Activated CD4-positive, CD25-positive, alpha-beta regulatory T cell treated with anti-CD3 and anti-CD28 coated beads, Interleukin-2, amount 50 U/mL, for 72 hours (primary cell): Measurements from ENCODE around the gene INF2.
"Not testable (repeated sequence)": the region's sequence is repeated elsewhere in the genome, so short reads cannot be mapped to it uniquely, and the experiment has no call there.

Experiments
- DNase-seq: peaks from one replicate; pipeline ENCODE4 v3.0.0; 2021

The INF2 gene

GRCh38 chr14:104724407-104724980 lies 35.1 kb downstream of the INF2 start:
- no peak for DNase-seq

GRCh38 chr14:104724981-104725771 lies 35.8 kb downstream of the INF2 start:
- no peak for DNase-seq

- no peak for DNase-seq
Measured at GRCh38 chr14:104725772-104726548, 36.5 kb downstream of the INF2 start.

DNA sequence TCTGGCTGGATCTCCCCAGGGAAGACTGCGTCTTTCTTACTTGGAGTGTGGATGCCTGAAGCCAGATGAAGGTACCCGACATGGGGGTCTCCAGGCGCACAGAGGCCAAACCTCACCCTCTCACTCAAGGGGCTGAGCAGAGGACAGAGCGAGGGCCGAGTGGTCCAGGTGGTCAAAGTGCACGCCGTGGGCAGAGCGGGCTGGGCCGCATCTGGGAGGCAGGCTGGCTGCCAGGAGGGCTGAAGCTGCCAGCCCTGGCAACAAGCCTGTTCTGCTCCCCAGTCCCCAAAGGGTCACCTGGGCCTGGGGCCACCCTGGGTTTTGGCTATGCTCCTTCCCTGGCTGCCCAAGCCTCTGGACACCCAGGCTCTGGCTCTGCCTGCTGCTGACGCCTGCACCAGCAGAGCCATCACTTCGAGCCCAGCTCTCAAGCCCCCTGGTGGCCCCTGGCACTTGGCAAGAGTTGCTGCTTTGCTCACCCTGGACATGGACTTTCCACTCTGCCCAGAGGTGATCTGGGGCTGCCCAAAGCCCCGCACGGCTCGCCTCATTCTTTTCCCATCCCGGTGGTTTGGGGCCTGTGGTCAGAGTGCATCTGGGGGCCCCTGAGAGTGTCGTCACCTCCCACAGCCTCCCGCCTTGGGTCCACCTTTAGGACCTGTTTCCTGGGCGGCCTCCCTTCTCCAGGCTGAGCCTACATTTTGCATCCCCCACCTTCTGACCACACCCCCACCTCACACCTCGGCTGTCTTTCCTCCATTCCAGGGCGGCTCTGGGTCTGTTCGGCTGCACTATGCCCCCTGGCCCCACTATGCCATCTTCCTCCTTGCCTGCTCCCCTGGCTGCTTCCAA lies 37.4 kb downstream of the INF2 start:
- no peak for DNase-seq

DNA sequence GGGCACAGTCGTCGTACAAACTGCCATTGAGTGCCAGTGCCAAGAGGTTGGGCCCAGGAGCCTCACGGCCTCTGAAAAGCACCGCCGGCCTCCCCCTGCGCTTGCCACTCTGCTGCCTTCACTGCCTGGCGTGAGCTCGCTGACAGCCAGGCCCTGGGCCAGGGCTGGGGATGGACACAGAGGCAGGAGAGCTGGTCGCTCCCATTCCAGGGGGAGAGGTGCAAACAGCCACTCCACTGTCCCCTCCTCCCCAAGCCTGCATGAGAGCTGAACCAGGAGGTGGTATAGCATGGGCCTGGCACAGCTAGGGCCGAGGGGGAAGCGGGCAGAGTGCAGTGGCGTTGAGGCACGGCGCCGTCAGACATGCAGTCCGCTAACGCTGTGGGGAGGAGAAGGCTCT lies 39.2 kb downstream of the INF2 start:
- DNase-seq = no peak

GRCh38 chr14:104729176-104729834 lies 39.9 kb downstream of the INF2 start:
- DNase-seq = not testable (repeated sequence)

DNA sequence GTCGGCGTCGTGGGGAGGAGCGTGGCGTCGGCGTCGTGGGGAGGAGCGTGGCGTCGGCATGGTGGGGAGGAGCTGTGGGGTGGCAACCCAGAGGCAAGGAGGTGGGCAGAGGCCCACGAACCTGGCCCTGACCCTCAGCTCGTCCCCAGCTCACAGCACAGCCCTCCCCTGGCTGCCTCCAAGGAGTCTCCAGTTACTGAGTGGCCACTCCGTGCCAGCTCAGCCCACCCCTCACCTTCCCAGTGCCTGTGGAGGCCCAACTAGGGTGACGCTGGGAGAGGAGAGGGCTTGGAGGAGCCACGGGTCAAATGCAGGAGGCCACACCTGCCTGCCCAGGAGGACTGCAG lies 40.4 kb downstream of the INF2 start:
- no peak for DNase-seq

DNA sequence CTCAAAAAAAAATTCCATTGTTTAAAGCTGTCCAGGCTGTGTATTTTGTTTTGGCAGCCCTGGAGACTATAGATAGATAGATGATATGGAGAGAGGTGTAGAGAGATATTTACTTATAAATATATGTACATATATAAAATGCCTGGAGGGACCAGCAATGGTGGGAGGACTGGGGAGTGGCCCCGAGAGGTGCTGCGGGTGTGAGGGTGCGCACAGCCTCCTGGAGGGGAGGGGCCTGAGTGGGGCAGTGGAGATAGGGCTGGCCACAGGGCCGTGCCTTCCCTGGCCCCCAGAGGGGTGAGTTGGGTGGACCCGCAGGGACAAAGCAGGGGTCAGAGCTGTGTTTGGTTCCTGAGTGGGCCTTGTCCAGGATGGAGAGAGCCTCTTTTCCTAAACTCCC lies 41.1 kb downstream of the INF2 start:
- DNase-seq = no peak

GRCh38 chr14:104731320-104732294 lies 42.2 kb downstream of the INF2 start:
- DNase-seq = no peak

DNA sequence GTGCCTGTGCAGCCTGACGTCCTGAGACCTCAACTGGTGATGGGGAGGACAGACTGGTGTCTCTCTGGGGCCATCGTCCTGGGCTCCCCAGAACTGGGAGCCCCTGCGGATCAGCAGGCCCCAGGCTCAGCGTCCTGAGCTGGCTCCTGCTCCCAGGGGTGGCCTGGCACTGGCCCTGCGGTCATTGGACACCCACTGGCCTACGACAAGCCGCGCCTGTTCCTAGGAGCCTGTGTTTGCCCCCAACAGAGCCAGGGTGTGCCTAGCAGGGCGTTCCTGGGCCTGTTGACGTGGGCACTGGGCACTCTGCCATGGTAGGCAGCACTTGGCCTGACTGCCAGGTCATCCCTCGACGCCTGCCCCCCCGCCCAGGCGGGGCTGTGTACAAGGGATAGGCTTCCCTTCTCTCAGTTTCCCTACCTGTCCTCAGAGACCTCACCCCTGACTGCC lies 43.0 kb downstream of the INF2 start:
- no peak for DNase-seq

DNA sequence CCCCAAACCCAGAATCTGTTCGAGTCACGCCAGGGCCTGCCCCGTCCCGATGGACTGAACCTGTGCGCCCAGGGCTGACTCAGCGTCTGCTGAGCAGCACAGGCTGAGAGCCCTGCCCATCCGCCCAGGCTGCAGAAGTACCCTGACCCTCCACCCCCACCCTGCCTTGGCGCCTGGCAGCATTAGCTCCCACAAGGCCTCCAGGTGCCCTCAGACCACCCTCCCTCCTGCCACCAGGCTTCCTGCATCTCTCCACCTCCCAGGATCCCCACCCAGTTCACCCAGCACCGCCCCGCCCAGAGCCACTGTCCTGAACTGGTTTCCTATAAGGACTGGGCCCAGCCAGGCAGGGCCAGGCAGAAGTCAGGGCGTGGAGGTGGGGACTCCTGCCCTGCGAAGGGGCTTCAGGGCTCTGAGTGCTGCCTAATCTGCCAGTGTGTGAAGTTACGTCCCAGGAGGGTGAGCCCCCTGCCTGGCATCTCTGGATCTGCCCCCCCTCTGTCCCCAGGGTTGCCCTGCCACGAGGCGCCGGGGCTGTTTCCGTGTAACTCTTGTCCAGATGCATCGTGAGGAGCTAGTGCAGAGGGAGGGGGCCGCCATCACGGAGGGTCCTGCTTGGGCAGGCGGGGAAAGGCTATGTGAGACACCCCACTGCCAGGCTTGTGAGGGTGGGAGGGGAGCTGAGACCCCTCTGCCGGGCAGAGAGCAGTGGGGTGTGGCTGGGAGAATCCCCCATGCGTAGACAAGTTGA lies 43.7 kb downstream of the INF2 start:
- DNase-seq = no peak

- DNase-seq = no peak
Measured at GRCh38 chr14:104734051-104734587, 44.7 kb downstream of the INF2 start.

DNA sequence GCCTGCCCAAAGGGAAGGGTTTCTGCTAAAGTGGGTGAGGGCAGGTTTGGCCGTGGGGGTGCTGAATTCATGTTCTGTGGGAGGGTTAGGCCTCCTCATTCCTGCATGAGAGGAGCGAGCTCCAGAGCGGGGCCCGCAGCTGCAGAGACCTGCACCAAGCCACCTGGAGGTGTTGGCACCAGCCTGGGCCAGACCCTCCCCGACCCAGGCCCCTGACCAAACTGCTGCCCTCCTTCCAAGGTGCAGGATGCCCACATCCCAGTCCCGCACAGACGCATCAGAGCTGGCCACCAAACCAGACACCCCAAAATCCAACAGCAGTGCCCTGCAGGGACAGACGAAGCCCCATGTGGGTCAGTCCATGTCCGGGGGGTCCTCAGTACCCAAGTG lies 45.2 kb downstream of the INF2 start:
- no peak for DNase-seq

- no peak for DNase-seq
Measured at GRCh38 chr14:104734991-104735779, 45.8 kb downstream of the INF2 start.

DNA sequence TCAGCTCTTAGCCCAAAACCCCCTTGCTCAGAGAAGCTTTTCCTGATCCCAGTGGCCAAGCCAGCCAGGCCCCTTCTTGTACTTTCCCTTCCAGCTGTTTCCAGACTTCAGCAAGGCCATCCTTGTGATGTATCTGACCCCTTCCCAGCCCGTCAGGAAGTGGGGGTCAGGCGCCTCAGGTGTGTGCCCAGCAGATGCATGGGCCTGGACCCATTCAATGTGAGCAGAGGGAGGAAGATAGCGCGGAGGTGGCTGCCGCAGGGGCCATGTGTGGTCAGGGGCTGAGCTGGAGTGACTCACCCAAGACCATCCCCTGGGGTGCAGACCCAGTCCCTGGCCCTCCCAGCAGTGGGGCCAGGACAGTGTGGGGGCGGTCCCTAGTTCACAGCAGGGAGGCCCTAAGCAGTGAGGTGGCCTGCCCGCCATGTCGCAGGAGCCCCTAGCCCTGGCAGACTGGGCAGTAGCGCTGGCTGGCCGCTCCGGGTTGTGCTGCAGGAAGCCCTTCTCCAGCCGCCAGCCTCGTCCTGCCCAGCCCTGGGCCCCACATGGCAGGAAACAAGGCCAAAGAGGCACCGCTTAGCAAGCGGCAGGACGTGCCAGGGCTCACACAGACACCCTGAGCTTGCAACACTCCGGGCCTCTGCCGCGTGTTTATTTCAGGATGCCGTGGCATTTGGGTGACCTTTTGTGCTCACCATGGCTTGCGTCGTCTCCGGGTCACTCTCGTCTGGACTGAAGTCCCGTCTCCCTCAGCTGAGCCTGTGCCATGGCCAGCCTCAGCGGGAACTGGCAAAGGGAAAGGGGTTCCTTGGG lies 46.6 kb downstream of the INF2 start:
- DNase-seq = no peak

DNA sequence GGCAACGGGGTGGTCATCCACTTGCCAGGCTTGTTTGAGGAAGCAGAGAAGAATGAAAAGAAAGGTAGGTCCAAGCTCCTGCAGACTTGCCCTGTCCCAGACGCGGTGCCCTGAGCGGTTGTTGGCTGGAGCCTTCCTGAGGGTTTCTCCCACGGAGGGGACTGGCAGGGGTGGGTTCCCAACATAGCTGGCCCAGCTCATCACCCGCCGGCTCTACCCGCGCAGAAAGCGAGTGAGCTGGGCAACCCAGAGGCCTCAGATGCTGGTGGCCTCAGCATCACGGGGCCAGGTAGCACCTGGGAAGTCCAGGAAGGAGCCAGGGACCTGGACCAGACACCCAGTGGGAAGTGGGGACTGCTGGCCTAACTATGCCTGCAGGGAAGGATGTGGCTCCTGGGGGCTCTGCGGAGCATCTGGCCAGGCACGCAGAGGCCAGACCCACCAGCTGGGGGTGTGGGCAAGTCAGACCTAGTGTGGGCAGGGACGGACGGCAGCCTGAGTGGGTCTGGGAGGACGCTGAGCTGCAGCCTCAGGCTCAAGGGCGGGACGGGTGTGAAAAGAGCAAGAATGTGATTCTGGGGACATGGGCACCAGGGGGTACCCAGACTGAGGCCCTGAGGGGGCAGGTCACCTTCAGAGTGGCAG lies 49.1 kb downstream of the INF2 start:
- no peak for DNase-seq

- no peak for DNase-seq
Measured at GRCh38 chr14:104739026-104739425, 49.6 kb downstream of the INF2 start.
